ENCODE data around the gene DUSP14.

DNA sequence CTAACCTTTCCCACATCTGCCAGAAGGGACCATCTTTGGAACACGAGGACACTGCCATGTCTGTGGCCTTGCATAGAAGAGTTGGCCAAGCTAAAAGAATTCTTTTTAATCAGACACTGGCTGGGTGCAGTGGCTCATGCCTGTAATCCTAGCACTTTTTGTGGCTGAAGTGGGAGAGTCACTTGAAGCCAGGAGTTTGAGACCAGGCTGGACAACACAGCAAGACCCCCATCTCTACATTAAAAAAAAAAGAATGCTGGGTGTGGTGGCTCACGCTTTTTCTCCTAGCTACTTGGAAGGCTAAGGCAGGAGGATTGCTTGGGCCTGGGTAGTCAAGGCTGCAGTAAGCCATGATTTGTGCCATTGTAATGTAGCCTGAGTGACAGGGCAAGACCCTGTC lies 9.3 kb upstream of the DUSP14 start:
- TF ChIP-seq CTCF (conservative IDR thresholded peaks at IDR 0.05; ENCODE audit: low read depth, low read length) = no peak
- TF ChIP-seq EZH2phosphoT487 (IDR thresholded peaks at IDR 0.05; ENCODE audit: borderline replicate concordance, low read length) = no peak
- no peak for TF ChIP-seq EZH2 (IDR thresholded peaks at IDR 0.05; ENCODE audit: low read length, unreplicated experiment)

Data from PC-3 (cell line).